HepG2 (cell line): ENCODE results near the gene RELL2. TPM values are rescaled to one million over a fixed set of nuclear protein-coding genes. Genes with fewer than 3 reads are reported as not detected.

Experiments used
- ATAC-seq: fragments of 200-7000 bp; cut with Tn5 transposase; 3 replicates; pipeline ENCODE4 v1.9.1; 2020; ENCODE audit warnings: mild to moderate bottlenecking, moderate library complexity
- BruUV-seq: library from RNA; stranded (reverse); fragments of 400-500 nt; replicated peaks from 2 replicates; lab custom pipeline; 2021; lab: Mats Ljungman, UMichigan
- CTCF ChIA-PET: fragments of 300-600 bp; formaldehyde crosslinking; extraction: SDS; loops from one replicate; lab custom pipeline; 2021; ENCODE audit warnings: low total read pairs, inconsistent platforms, low intra/inter-chr PET ratio; lab: Yijun Ruan, JAX
- POLR2A ChIA-PET: fragments of 350-600 bp; sonication (Branson Sonifier 250); formaldehyde crosslinking; loops from one replicate; lab custom pipeline; 2020; ENCODE audit warnings: antibody characterized with exemption, inconsistent platforms; lab: Yijun Ruan, JAX
- DNase-seq: peaks from one replicate; pipeline ENCODE4 v3.0.0-alpha.2; 2015; ENCODE audit warnings: low spot score
- FAIRE-seq: peaks from 3 replicates; lab custom pipeline; 2011; peaks lifted over from hg19 to GRCh38; lab: Jason Lieb, UNC
- H2AFZ ChIP-seq: one replicate; pipeline ENCODE4 v1.6.1; 2011; ENCODE audit warnings: low read length, inconsistent platforms
- H3K27ac ChIP-seq: fragments of 300-600 bp; 3 replicates; pipeline ENCODE4 v1.8.0; 2011; ENCODE audit warnings: mixed run types, mild to moderate bottlenecking, mixed read lengths, low read length, inconsistent platforms; ENCODE audit not compliant: insufficient read depth; ENCODE audit errors: extremely low read length
- H3K27me3 ChIP-seq, 2 experiments: fragments of 200-600 bp in 1 of 2; 2 replicates in 1 of 2; 3 replicates in 1 of 2; pipeline versions ENCODE4 v1.6.0 to v1.8.0; 2011; ENCODE audit warnings: low read length in 2 of 2, mild to moderate bottlenecking in 2 of 2, moderate library complexity in 2 of 2, inconsistent platforms in 1 of 2; ENCODE audit not compliant: insufficient read depth in 2 of 2, control insufficient read depth in 1 of 2
- H3K36me3 ChIP-seq, 2 experiments: fragments of 200-600 bp in 1 of 2; replicated peaks in 1 of 2; 2 replicates in 1 of 2; 3 replicates in 1 of 2; pipeline versions ENCODE4 v1.5.1 to v1.8.0; 2011; ENCODE audit warnings: low read length in 2 of 2, inconsistent platforms in 1 of 2; ENCODE audit not compliant: insufficient read depth in 2 of 2, control insufficient read depth in 1 of 2
- H3K4me1 ChIP-seq: 2 replicates; pipeline ENCODE4 v1.5.1; 2012; ENCODE audit warnings: low read length, inconsistent platforms; ENCODE audit not compliant: insufficient read depth
- H3K4me2 ChIP-seq: 2 replicates; pipeline ENCODE4 v1.6.0; 2011; ENCODE audit warnings: low read depth, low read length, inconsistent platforms
- H3K4me3 ChIP-seq, 3 experiments: fragments of 200-600 bp in 1 of 3; sonication (generic), shearing (Covaris generic) in 1 of 3; replicated peaks in 1 of 3; 2 replicates each; pipeline ENCODE4 v1.5.1; 2011 to 2016; ENCODE audit warnings: low read length in 3 of 3, inconsistent platforms in 2 of 3, low read depth in 2 of 3, mild to moderate bottlenecking in 2 of 3, control low read depth in 1 of 3, mixed read lengths in 1 of 3; ENCODE audit not compliant: insufficient read depth in 1 of 3
- H3K79me2 ChIP-seq: one replicate; pipeline ENCODE4 v1.6.1; 2011; ENCODE audit warnings: low read length, inconsistent platforms; ENCODE audit not compliant: insufficient read depth
- H3K9ac ChIP-seq: 2 replicates; pipeline ENCODE4 v1.6.0; 2011; ENCODE audit warnings: mild to moderate bottlenecking, low read depth, low read length, inconsistent platforms; ENCODE audit not compliant: insufficient read depth
- H3K9me3 ChIP-seq: 2 replicates; pipeline ENCODE4 v1.5.1; 2012; ENCODE audit warnings: mild to moderate bottlenecking, low read length
- H4K20me1 ChIP-seq: 2 replicates; pipeline ENCODE4 v1.6.0; 2011; ENCODE audit warnings: inconsistent platforms, mild to moderate bottlenecking, low read length, moderate library complexity; ENCODE audit not compliant: insufficient read depth
- BORCS8-MEF2B ChIP-seq: sonication (generic); formaldehyde crosslinking; IDR thresholded peaks from 2 replicates; pipeline ENCODE4 v1.8.0; 2022; ENCODE audit warnings: mild to moderate bottlenecking, missing genetic modification reagents
- GPN1 ChIP-seq: sonication (generic); formaldehyde crosslinking; IDR thresholded peaks from 2 replicates; pipeline ENCODE4 v1.5.1; 2020; ENCODE audit warnings: missing genetic modification reagents, borderline replicate concordance
- HNRNPUL1 ChIP-seq: fragments of 200-400 bp; formaldehyde crosslinking; IDR thresholded peaks from 2 replicates; pipeline ENCODE4 v1.6.1; 2017; ENCODE audit warnings: low read depth, mild to moderate bottlenecking, low read length, moderate library complexity
- MEF2D ChIP-seq: sonication (generic); formaldehyde crosslinking; IDR thresholded peaks from 2 replicates; pipeline ENCODE4 v1.5.1; 2020; ENCODE audit warnings: mild to moderate bottlenecking, missing genetic modification reagents
- RAD51 ChIP-seq: fragments of 450-650 bp; IDR thresholded peaks from 2 replicates; pipeline ENCODE4 v1.6.1; 2016; ENCODE audit warnings: borderline replicate concordance
- ZBTB7B ChIP-seq: sonication (generic); formaldehyde crosslinking; IDR thresholded peaks from 2 replicates; pipeline ENCODE4 v1.4.0; 2020; ENCODE audit warnings: missing genetic modification reagents
- ZNF143 ChIP-seq: sonication (generic); formaldehyde crosslinking; IDR thresholded peaks from 2 replicates; pipeline ENCODE4 v1.4.0; 2020; ENCODE audit warnings: missing genetic modification reagents
- ZNF251 ChIP-seq: sonication (generic); formaldehyde crosslinking; IDR thresholded peaks from 2 replicates; pipeline ENCODE4 v1.9.0; 2021; ENCODE audit warnings: mild to moderate bottlenecking, missing genetic modification reagents
- ZNF343 ChIP-seq: sonication (generic); formaldehyde crosslinking; IDR thresholded peaks from 2 replicates; pipeline ENCODE4 v1.4.0; 2020; ENCODE audit warnings: mild to moderate bottlenecking, missing genetic modification reagents
- ZNF350 ChIP-seq: sonication (generic); formaldehyde crosslinking; IDR thresholded peaks from 2 replicates; pipeline ENCODE4 v1.4.0; 2020; ENCODE audit warnings: mild to moderate bottlenecking, low read depth, missing genetic modification reagents, borderline replicate concordance
- ZNF782 ChIP-seq: sonication (generic); formaldehyde crosslinking; IDR thresholded peaks from 2 replicates; pipeline ENCODE4 v1.4.0; 2020; ENCODE audit warnings: missing genetic modification reagents, mild to moderate bottlenecking, borderline replicate concordance
- WGBS: methylation state at CpG from one replicate; pipeline ENCODE4 v1.1.6; 2017; ENCODE audit warnings: low lambda C conversion rate; 5-methylcytosine and 5-hydroxymethylcytosine counted together
- in situ Hi-C: cut with HindIII; loops from 2 replicates; pipeline ENCODE4 v1.10.0; 2017; ENCODE audit warnings: low pct_unique_long_range_greater_than_20kb; ENCODE audit not compliant: extremely low pct_ligation_motif_present
- intact Hi-C: fragments of 100-400 bp; cut with micrococcal nuclease; formaldehyde crosslinking; loops from one replicate; pipeline ENCODE4 v1.10.0; 2022; ENCODE audit not compliant: unreplicated experiment
- polyA plus RNA-seq, 8 experiments: library from polyadenylated mRNA; depleted of rRNA in 3 of 8; stranded (reverse) in 7 of 8; unstranded in 1 of 8; fragments of >200 nt; fragmentation: Illumina TruSeq in 4 of 8; extraction: Trizol in 4 of 8; gene quantifications; 2 replicates each; pipeline versions ENCODE4 v1.2.1 to v1.2.3, GENCODE V29; 2011 to 2016; ENCODE audit warnings: low read depth in 4 of 8, missing spikeins in 1 of 8, mixed read lengths in 1 of 8; ENCODE audit not compliant: insufficient read depth in 1 of 8
- total RNA-seq, 5 experiments: library from RNA; depleted of rRNA; stranded (reverse); fragments of >200 nt; fragmentation: Illumina TruSeq; extraction: Trizol; gene quantifications; 2 replicates each; pipeline ENCODE4 v1.2.3, GENCODE V29; 2016; ENCODE audit warnings: low read depth in 1 of 5
- TF ChIP-seq, protein P1 (sequence below): sonication (generic); formaldehyde crosslinking; IDR thresholded peaks from one replicate; pipeline ENCODE4 v1.5.1; 2020; ENCODE audit warnings: mild to moderate bottlenecking, missing genetic modification reagents; ENCODE audit errors: not compliant biosample characterization

The RELL2 gene
- total and polyA plus RNA-seq, 2 of the 13 experiments (the other 11 are each of a cell fraction or from before 2014, with no cell fraction given): 6.4 to 8.3 TPM

DNA sequence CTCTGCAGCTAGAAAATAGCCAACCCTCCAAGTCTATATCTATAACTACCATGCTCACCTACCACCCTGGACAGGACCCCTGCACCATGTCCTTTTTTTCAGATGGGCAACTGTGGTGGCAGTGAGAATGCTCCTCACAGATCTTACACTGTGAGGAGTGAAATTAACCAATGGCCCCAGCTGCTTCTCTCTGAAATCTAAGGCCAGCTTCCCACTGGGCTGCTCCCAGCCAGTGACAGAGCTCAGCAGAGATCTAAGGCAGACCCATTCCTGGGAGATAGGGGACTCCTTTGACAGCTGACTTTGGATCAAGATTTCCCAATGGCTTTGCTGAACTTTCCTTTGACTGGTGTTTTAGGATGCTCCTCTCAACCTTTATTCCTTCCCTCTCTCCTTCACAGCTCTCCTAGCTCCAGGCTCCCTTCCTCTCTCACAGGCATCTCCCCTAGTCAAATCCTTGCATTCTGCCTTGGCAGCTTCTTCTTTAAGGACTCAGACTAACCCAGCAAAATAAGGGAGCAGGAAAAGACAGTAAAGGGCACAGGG is 46.9 kb downstream of the RELL2 start:
- in situ Hi-C loops: loop anchor here (25.0 kb wide), 1 partner anchor 454 kb away; no protein-coding TSS in a partner anchor
- CTCF ChIA-PET: no interaction called here

DNA sequence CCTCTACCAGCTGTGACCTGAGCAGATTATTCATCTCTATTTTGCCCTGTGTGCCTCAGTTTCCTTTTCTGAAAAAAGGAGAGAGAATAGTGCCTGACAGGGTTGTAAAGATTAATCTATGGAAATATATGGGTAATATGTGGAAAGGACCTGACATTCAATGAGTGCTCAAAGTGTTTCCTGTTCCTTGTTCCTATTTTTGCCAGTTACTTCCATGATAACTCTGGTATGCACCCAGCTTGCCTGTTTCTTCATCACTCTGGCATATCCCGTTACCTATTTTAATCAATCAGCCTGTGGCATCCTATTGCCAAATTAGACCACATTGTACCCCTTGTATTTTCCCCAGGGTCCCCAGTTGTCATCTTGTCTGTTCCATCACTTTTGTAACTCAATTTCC is 48.8 kb downstream of the RELL2 start:
- DNase-seq (no peak), FAIRE-seq (no peak), ATAC-seq (no peak)
- H3K27me3 ChIP-seq: peaks cover 2 to 26% of the 10 kb centered on the region in 2 experiments; a peak in 4 of 5 replicates
- no peak overlapping the region for H3K27ac ChIP-seq
- intact Hi-C loops (no loop called here), in situ Hi-C loops (loop anchor here (5.0 to 25.0 kb wide), 2 partner anchors 272 to 452 kb away; partner anchors contain the start of gene PCDH12)
- no TSS peak for BruUV-seq
- no peak overlapping the region for H3K4me2 ChIP-seq
- WGBS: 37% methylated on average over 1 of the region's 1 CpG
- H3K79me2 ChIP-seq: no peaks in the 10 kb centered on the region
- ChIA-PET CTCF (no interaction called here), POLR2A (no interaction called here)
- H3K36me3 ChIP-seq: no peaks in the 10 kb centered on the region
- no peak overlapping the region for H3K9ac ChIP-seq
- H2AFZ ChIP-seq: no peak overlapping the region
- H3K4me1 ChIP-seq: peaks cover 18% of the 10 kb centered on the region
- H3K9me3 ChIP-seq: no peaks in the 10 kb centered on the region
- no peaks in the 10 kb centered on the region for H4K20me1 ChIP-seq
- H3K4me3 ChIP-seq: no peak overlapping the region
- TF ChIP-seq ZNF782 (CRISPR knock-in tag) (no peak), ZNF350 (CRISPR knock-in tag) (no peak), ZBTB7B (CRISPR knock-in tag) (no peak)
- TF ChIP-seq, protein P1, sequence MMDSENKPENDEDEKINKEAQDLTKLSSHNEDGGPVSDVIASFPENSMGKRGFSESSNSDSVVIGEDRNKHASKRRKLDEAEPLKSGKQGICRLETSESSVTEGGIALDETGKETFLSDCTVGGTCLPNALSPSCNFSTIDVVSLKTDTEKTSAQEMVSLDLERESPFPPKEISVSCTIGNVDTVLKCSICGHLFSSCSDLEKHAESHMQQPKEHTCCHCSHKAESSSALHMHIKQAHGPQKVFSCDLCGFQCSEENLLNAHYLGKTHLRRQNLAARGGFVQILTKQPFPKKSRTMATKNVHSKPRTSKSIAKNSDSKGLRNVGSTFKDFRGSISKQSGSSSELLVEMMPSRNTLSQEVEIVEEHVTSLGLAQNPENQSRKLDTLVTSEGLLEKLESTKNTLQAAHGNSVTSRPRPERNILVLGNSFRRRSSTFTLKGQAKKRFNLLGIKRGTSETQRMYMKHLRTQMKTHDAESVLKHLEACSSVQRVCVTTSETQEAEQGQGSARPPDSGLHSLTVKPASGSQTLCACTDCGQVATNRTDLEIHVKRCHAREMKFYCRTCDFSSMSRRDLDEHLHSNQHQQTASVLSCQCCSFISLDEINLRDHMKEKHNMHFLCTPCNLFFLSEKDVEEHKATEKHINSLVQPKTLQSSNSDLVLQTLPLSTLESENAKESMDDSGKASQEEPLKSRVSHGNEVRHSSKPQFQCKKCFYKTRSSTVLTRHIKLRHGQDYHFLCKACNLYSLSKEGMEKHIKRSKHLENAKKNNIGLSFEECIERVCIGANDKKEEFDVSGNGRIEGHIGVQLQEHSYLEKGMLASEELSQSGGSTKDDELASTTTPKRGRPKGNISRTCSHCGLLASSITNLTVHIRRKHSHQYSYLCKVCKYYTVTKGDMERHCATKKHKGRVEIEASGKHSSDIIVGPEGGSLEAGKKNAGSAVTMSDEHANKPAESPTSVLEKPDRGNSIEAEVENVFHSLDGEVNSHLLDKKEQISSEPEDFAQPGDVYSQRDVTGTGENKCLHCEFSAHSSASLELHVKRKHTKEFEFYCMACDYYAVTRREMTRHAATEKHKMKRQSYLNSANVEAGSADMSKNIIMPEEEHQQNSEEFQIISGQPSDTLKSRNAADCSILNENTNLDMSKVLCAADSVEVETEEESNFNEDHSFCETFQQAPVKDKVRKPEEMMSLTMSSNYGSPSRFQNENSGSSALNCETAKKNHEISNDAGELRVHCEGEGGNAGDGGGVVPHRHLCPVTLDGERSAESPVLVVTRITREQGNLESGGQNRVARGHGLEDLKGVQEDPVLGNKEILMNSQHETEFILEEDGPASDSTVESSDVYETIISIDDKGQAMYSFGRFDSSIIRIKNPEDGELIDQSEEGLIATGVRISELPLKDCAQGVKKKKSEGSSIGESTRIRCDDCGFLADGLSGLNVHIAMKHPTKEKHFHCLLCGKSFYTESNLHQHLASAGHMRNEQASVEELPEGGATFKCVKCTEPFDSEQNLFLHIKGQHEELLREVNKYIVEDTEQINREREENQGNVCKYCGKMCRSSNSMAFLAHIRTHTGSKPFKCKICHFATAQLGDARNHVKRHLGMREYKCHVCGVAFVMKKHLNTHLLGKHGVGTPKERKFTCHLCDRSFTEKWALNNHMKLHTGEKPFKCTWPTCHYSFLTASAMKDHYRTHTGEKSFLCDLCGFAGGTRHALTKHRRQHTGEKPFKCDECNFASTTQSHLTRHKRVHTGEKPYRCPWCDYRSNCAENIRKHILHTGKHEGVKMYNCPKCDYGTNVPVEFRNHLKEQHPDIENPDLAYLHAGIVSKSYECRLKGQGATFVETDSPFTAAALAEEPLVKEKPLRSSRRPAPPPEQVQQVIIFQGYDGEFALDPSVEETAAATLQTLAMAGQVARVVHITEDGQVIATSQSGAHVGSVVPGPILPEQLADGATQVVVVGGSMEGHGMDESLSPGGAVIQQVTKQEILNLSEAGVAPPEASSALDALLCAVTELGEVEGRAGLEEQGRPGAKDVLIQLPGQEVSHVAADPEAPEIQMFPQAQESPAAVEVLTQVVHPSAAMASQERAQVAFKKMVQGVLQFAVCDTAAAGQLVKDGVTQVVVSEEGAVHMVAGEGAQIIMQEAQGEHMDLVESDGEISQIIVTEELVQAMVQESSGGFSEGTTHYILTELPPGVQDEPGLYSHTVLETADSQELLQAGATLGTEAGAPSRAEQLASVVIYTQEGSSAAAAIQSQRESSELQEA (CRISPR knock-in tag): no peak

More for the DNA sequence above, 46.9 kb downstream of the RELL2 start:
- Histone ChIP-seq H3K27me3 (peaks cover 0 to 22% of the 10 kb centered on the region in 2 experiments; a peak in 4 of 5 replicates), H3K36me3 (no peaks in the 10 kb centered on the region), H3K27ac (no peak overlapping the region), H3K4me2 (no peak overlapping the region), H3K79me2 (no peaks in the 10 kb centered on the region), H3K9ac (no peak overlapping the region), H4K20me1 (no peaks in the 10 kb centered on the region), H3K9me3 (no peaks in the 10 kb centered on the region), H2AFZ (no peak overlapping the region), H3K4me1 (peaks cover 20% of the 10 kb centered on the region), H3K4me3 (no peak overlapping the region)
- POLR2A ChIA-PET: no interaction called here
- TF ChIP-seq BORCS8-MEF2B (CRISPR knock-in tag) (no peak), RAD51 (no peak), HNRNPUL1 (no peak), ZNF343 (CRISPR knock-in tag) (no peak), MEF2D (CRISPR knock-in tag) (no peak), ZNF251 (no peak), ZNF143 (CRISPR knock-in tag) (no peak), GPN1 (CRISPR knock-in tag) (no peak)
- no peak for ATAC-seq
- intact Hi-C loops: no loop called here
- no peak for FAIRE-seq
- DNase-seq: no peak
- BruUV-seq: no TSS peak
